SW480 (cell line): ENCODE data around the gene KRT71.
A peak's percentile ranks its signal among the peaks of the same experiment; 100 is the strongest.

ENCODE experiments used
- DNase-seq: peaks from one replicate; pipeline ENCODE4 v3.0.0-alpha.2; 2016; ENCODE audit warnings: low spot score

The KRT71 gene

DNA sequence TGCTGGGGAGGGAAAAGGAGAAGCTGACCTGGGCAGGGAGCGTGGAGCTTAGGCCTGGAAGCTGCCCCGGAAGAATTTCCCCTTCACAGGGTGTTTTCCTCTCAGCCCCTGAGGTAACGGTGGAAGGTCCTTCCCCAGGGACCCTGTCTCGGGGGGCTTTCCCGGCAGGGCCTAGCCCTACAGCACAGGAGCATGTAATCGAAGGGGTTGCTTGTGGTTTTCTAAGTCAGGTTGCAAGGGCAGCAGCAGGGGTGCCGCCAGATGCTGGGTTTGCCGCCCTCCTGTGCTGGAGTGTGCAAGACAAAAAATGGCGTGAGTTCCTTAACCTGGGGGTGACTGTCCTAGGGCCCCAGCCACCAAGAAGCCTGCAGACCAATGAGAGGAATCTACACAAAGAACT lies 22.3 kb upstream of the KRT71 start:
- no peak for DNase-seq

DNA sequence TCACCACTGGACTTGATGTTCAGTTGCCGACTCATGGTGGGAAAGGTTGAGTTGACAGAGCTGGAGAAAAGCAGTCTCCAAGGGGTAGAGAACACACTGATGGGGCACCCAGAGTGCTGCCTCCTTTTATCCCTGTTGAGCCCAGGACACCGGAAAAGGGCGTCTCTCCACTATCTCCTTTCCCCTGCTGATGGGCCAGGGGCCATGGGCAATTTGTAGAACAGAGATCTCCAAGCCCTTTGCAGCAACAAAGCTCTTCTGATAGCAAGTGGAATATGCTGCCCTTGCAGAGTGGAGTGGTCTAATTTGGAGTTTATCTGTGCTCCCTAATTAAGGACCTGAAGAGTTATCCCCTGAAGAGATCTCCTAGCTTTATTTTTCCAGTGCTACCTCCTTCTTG lies 20.8 kb upstream of the KRT71 start, which contains the start of gene KRT74:
TSS of gene KRT74 (minus strand) at position 101 of the 400 bp plus-strand sequence. CDS start at position 35, 66 bp downstream.
- DNase-seq, result no peak

DNA sequence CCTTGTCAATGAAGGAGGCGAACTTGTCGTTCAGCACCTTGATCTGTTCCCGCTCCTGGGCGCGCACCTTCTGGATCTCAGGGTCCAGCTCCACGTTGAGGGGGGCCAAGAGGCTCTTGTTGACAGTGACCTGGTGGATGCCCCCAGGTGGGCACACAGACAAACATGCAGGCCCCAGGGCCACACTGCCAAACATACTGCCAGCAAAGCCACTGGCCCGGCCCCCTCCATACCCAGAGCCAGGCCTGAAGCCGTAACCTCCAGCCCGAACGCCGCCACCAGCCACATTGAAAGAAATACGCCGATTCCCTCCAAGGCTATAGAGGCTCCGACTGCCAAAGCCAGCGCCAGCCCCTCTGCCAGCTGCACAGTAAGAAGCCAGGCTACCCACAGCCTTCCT lies 20.4 kb upstream of the KRT71 start:
- DNase-seq, result no peak

DNA sequence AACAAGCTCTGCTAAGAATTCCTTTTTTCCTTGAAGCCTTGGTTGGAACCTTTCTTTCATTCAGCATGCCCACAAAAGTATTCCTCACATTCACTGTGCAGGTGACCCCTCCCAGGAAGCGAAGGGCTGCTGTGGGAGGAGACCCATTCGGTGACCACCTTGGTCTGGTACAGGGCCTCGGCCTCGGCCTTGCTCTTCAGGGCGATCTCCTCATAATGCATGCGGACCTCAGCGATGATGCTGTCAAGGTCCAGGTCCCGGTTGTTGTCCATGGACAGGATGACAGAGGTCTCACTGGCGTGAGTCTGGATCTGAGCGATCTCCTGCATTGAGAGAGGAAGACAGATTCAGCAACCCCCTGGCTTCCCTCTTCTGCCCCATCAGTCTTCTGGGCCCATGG lies 17.6 kb upstream of the KRT71 start:
- DNase-seq, result no peak

DNA sequence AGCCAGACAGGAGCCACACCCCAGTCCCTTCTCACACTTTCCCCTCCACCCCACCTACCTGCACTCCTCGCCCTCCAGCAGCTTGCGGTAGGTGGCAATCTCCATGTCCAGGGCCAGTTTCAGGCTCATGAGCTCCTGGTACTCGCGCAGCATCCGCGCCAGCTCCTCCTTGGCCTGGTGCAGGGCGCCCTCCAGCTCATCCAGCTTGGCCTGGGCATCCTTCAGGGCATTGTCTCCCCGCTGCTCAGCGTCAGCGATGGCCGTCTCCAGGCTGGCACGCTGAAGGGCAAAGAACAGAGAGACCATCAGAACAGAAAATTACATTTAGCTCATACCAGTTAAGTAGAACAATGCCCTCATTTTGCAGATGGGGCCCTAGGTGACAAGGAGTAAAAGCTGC lies 15.2 kb upstream of the KRT71 start:
- no peak for DNase-seq

DNA sequence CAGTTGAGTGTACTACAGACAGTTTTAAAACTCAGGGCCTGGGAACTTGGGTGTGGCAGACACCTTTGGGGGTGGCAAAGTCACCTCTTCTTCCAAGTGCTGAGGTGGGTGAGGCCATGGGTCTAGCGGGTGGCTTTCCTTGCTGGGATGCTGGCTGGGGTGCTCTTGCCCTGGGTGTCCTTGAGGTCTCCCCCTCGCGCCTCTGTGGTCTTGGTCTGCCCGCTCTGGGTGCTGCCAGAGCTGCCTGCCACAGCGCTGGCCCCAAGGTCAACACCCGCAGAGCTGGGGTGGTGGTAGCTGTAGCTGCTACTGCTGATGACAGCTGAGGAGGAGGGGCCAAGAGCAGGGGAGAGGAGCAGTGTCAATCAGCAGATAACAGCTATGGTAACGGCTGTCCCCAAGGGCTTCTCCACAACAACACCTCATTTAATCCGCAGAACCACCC lies 13.9 kb upstream of the KRT71 start:
- no peak for DNase-seq

DNA sequence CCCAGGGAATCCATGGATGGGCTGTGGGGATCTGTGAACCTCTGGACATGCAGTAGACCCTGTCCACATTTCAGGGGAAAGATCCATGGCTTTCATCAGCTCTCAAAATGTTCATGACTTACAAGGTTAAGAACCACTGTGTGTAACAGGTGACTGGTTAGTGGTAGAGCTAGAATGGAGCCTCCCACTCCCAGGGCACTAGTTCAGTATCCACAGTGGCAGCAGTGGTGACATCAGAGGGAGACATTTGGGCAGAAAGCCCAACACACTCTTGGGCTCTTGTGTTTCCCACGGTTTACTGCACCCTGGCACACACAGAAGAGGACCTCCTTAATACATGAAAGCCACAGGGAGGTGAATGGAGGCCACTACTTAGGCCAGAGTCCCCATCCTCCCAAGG lies 11.6 kb upstream of the KRT71 start:
- no peak for DNase-seq

DNA sequence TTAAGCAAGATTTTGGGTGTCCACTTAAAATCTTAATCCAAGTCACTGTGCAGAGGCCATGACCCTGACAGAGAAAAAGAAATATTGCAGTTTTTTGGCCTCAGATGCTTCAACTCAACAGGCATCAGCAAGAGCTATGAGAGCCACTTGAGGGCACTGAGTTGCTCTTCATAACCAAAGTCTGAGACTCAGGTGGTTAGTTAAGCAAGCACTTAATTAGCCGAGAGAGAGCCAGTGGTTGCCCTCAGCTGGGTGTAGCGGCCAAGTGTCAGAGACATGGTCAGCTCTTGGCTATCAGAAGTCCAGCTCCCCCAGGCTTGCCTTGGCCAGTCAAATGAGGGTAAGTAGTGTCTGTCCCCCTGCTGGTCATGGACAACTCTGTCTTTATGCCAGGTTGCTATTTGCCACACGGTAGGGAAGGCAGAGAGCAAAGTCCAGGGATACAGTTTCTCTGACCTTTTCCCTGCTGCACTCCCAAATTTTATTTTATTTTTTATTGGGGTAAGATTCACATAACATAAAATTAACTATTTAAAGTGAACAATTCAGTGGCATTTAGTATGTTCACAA lies 9.0 kb upstream of the KRT71 start:
- no peak for DNase-seq

DNA sequence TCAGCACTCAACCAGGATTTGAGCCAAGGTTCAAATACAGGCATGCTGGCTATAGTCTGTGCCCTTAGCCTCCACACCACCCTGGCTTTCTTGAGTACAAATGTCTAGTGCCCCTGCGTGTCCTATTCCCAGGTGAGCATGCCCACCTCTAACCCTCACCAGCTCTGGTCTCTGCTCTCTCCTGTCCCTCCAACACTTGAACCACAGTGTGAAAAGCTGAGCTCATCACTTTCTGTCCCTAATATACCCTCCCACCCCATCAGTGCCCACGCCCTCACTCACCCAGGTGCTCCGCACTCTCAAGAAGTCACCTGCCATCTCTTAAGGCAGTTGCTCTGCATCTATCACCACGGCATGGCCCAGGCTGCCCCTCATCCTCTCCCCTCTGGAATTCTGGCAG lies 7.0 kb upstream of the KRT71 start:
- DNase-seq, result no peak

DNA sequence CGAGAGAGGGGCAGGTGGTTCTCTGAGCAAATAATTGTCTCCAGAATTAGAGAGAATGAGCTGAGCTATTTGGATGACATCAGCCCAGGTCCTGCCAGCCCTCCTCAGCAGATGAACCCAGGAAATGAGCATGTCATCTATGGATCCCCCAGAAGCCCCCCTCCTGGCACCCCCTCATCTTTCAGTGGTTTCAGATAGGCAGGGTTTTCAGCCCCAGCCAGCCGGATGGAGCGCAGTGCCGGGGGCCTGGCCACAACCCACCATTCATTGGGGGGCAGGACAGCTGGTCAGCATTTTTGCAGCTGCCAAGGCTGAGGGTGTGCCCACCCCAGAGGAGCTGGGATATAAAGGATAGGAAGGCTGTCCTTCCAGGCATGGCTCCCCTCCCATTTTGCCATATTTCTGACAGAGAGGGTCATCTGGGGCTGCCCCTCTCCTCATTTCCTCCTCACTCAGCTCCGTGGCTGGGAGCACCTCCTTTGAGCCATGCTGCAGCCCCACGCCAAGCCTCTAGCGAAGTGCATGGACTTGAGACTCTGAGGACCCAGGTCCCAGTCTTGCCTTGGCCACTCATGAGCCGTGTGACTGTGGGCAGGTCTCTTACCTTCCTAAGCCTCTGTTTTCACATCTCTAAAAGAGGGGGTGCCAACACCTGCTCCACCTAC lies 6.0 kb upstream of the KRT71 start:
- DNase-seq, result no peak

DNA sequence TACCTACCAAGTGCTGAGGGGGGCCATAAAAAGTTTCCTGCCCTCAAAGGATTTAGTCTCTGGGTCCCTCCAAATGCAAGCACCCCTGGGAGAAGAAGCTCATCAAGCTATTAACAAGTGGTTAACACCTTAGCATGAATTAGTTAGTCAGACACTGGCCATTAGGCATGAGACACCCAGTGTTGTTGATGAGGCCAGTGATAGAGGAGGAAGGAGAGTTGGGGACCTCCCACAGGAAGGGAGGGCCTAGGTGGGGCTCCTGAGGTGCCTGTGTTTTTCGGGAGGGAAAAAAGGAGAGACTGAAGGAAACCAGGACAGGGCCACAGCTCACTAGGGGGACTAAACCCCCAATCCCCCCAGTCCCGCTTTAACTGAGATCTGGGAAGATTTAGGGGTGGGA lies 4.5 kb upstream of the KRT71 start:
- no peak for DNase-seq

DNA sequence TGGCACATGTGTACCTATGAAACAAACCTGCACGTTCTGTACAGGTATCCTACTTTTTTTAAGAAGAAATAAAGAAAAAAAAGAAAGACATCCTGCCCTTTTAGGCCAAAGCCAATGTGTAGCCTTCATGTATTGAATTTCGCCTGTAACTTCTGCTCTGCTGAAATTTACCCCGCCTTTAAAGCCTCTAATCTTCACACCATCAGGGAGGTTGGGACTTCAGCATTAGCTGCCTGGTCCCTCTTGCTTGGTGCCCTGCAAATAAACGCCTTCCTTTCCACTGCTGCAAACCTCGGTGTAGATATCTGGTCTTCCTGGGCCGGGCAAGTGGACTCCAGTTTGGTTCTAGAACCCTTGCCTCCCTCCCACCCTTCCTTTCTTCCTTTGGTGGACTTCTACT lies 2.6 kb upstream of the KRT71 start:
- DNase-seq, result no peak

DNA sequence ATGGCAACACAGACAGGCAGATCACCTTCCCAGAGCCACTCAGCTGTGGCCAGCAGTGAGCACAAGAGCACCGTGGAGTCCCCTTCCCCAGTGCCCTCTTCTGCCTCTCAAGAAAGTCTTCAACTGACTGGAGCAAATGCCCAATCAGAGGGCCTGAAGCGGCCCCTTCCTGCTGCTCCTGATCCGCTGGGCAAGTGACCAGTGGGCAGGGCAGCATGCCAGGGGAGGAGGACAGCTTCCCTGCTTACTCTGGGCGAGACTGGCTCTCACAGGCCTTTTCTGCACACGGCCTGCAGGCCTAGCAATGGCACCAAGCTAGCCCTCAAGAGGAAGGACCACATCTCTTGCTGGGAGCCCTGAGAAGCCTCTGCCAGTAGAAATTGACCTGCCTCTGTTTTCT lies 890 bp downstream of the KRT71 start:
- DNase-seq, result no peak

DNA sequence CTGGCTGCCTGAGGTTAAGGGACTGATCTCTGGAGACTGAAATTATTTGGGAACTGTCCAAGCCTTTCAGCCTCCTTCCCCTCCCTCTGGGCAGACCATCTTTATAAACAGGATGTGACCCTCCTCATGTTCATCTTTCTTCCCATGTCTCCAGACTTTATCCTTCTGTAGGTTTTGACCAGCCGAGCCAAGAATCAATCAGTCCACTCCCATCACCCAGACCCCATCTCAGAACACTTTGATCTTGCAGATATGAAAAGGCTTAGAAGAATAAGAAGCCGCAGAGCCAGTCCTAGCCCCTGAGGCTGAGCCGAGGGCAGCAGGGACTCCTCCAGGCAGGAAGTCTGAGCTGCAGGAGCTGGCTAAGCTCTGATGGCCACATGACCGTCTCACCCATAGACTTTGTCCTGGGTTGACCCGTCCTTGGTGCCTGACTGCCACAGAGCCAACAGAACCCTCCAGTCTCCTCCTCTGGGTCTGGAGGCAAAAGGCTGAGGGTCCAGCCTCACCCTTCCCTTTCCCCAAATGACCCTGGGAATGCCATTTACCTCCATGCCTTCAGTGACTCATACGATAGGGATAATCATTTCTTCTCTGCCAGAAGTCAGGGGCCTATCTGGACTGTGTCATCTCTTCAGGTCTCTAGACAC lies 1.6 kb downstream of the KRT71 start:
- peak; percentile 49 for DNase-seq

DNA sequence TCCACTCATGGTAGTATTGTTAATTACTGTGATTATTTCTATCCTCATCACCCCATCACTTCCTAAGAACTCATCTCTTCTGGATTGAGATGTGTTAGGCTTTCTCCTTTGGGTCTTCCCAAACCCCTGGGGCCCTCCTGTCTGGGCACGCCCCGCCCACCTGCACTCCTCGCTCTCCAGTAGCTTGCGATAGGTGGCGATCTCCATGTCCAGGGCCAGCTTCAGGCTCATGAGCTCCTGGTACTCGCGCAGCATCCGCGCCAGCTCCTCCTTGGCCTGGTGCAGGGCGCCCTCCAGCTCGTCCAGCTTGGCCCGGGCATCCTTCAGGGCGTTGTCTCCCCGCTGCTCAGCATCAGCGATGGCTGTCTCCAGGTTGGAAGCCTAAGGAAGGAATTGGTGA lies 6.8 kb downstream of the KRT71 start:
- DNase-seq, result no peak

DNA sequence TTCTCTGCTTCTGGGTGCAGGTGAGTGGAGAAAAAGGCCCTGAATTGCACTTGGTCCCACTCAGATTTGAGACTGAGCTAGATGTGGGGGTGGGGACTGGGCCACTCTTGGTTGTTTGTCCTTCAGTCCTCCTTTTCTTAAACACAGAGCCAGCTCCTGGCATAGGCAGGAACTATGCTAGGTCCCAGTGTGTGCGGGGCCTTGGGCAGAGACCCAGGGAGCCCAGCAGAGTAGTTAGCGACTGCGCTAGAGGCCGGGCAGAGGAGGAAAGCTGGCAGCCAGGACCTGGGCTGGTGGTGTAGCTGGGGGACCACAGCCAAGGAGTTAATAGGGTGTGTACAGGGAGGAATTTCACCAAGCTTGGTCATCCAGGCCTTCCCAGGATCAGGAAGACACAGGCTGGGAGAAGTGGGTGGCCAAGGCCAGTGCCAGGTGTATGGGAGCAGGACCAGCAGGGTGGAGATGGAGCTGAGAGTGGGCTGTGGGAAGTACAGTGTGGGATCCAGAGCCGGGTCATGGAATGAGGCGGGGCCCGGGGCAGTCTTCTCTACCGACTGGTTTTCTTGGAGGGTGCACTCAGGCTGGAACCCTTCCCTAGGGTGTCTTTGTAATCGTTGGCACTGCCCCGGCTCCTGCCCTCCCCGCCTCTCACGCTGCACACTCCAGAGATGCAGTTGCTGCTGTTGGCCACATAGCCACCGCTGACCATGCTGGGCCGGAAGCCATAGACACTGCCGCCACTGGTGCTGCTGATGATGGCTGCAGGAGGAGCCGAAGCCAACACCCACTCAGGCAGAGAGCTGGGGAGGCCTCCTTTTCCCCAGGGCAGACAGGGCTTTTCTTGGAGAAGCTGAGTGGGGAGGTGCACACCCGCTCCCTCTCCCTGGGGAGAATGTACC lies 8.7 kb downstream of the KRT71 start:
- no peak for DNase-seq

DNA sequence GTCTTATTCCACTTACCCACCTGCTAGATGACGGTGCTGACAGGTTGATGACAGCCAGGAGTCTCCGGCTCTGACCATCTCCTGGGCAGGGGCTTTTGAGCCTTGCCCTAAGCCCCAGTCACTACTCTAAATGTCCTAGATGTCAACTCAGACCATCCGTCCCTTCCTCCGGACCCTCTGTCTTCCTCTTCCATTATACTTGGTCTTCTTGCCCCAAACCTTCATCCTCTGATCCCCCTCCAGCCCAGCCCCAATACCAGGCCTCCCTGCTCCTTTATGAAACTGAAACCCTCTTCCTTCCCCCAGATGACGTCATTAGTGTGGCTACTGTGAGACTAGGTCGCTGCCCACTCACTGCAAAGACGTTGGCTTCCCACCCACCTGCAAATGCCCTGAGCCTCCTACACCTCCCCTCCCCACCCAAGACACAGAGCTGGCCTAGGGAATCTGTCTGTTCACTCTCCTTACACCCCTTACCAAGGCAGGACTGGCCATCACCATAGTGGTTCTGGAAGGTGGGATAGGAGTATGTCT lies 10.1 kb downstream of the KRT71 start:
- no peak for DNase-seq

DNA sequence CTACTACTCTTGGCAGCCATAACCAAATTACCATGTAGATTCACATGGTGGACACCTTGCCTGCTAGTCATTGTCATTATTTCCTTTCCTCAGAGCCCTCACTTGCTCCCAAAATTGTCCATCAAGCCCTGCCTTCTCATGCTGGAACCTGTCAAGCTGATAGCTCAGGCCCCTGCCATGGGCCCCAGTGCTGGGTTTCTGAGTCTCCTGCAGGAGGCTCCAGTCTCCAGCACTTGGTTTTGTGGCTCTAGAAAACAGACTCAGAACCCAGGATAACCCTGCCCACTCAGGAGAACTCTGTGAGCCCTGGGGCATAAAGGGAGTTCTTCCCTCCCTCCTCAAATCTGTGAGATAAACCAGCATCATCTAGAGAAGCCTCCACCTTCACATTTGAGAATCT lies 10.8 kb downstream of the KRT71 start:
- DNase-seq, result no peak

DNA sequence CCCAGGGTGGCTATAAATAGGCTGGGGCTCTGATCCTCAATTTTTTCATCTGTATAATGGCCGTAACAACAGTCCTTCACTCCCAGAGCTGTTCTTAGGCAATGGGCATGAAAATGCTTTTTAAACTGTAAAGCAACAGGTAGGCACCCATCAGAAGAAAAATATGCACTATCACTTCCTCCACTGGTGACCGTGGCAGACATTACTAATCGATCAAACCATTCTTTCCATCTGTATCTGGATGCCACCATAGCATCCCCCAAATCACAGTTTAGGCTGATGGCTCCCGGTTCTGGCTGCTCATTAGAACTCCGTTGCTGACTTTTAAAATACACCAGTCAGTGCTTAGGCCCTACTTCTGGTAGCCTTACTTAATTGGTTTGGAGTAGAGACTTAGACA lies 11.2 kb downstream of the KRT71 start:
- no peak for DNase-seq

DNA sequence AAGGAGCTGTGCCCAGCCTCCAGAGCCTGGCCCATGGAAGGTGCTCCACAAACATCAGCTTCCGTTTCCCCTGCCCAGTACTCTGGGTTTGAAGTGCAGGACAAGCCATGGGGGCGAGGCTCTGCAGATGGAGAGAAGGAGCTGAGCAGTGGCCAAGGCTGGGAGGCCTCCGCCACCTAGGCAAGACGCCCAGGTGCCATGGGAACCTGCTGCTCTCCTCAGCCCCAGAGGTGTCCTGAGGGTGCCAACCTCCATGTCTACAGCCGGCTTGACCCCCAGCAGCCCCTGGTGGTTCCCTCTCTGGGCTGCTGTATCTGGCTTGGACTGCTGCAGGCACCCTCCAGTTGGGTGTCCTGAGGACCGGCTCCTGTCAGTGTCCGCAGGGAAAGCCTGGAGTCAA lies 12.4 kb downstream of the KRT71 start:
- DNase-seq, result no peak

DNA sequence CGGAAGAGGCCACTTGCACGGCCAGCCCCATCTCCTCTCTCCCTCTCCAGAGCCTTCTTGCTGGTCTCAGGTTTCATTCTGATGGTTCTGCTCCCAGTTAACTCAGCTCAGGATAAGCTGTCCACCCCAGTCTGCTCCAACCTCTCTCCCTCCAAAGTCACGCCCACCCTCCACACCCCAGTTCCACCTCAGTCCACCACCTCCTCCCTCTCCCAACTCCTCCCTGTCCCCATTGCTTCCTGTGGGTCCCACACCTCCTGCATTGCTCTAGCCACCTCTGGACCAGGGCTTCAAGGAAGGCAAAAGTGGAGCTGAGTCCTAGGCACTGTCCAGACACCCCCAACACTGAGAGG lies 13.1 kb downstream of the KRT71 start:
- peak; percentile 36 for DNase-seq

DNA sequence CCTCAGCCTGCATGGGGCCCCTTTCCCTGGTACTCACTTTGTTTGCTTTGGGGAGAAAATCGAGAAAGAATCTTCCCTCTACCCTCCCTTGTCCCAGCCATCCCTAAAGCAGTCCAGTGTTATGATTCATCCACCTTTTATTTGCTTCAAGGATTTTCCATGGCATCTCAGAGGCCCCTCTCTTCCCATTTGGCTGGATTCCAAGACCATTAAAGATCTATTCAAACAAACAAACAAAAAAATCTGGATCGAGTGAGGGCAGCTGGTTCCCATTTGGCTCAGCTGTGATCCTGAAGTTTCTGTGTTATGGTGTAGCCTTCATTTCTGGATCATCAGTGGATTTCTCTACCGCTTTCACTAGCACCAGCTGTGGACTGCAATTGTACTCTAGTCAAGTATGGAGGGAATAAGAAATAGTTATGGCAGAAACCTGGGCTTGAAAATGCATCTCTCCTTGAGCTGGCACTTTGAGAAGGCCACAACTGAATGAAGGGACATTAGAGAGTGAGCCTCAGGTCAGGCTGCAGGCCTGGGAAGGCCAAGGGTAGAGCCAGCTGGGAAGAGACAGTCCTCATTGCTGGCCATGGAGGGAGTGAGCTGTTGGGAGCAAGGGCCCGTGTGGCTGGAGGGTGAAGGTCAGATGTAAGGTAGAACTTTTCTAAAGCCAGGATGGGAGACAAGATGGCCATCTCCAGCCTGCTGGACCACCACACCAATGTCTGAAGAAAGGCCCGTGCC lies 13.7 kb downstream of the KRT71 start:
- DNase-seq, result peak; percentile 55
